DMS153 treated with DMSO at 0.1 percent for 48 hours (cell line): ENCODE results near the gene RANBP17.

ENCODE experiments used
- DNase-seq: peaks from one replicate; lab custom pipeline; 2025; ENCODE audit not compliant: unreplicated experiment; lab: John Stamatoyannopoulos, UW

The RANBP17 gene

GRCh38 chr5:171080186-171080938 is 218.5 kb downstream of the RANBP17 start:
- no peak for DNase-seq

GRCh38 chr5:171081319-171081718 is 219.5 kb downstream of the RANBP17 start:
- DNase-seq, result no peak

- no peak for DNase-seq
These were observed 230.4 kb downstream of the RANBP17 start for GRCh38 chr5:171092194-171092593.

GRCh38 chr5:171093598-171093997 is 231.8 kb downstream of the RANBP17 start:
- no peak for DNase-seq

GRCh38 chr5:171094356-171094755 is 232.5 kb downstream of the RANBP17 start:
- no peak for DNase-seq

- no peak for DNase-seq
These were observed 241.2 kb downstream of the RANBP17 start for GRCh38 chr5:171102877-171103610.

GRCh38 chr5:171107669-171108068 is 245.9 kb downstream of the RANBP17 start:
- no peak for DNase-seq

GRCh38 chr5:171115519-171115918 is 253.7 kb downstream of the RANBP17 start:
- DNase-seq, result no peak

GRCh38 chr5:171116719-171117118 is 254.9 kb downstream of the RANBP17 start:
- DNase-seq, result no peak

GRCh38 chr5:171120986-171121622 is 259.3 kb downstream of the RANBP17 start:
- no peak for DNase-seq

- no peak for DNase-seq
These were observed 259.8 kb downstream of the RANBP17 start for GRCh38 chr5:171121638-171122037.

- DNase-seq, result no peak
These were observed 260.6 kb downstream of the RANBP17 start for GRCh38 chr5:171122372-171122771.

GRCh38 chr5:171123417-171123816 is 261.6 kb downstream of the RANBP17 start:
- no peak for DNase-seq

GRCh38 chr5:171127314-171127713 is 265.5 kb downstream of the RANBP17 start:
- DNase-seq, result no peak

- DNase-seq, result no peak
These were observed 266.3 kb downstream of the RANBP17 start for GRCh38 chr5:171128136-171128535.

GRCh38 chr5:171129308-171129707 is 267.5 kb downstream of the RANBP17 start:
- no peak for DNase-seq

- no peak for DNase-seq
These were observed 269.7 kb downstream of the RANBP17 start for GRCh38 chr5:171131497-171131896.

GRCh38 chr5:171137768-171138525 is 276.1 kb downstream of the RANBP17 start:
- DNase-seq, result no peak

- no peak for DNase-seq
These were observed 277.4 kb downstream of the RANBP17 start for GRCh38 chr5:171139227-171139626.

GRCh38 chr5:171142617-171143016 is 280.8 kb downstream of the RANBP17 start:
- no peak for DNase-seq

GRCh38 chr5:171143171-171143570 is 281.4 kb downstream of the RANBP17 start:
- no peak for DNase-seq
